MM.1S (cell line): ENCODE measurements around the gene SLC24A3.

Experiments
- DNase-seq: peaks from one replicate; pipeline ENCODE4 v3.0.0-alpha.2; 2015
- H2AFZ ChIP-seq: fragments of 300-600 bp; sonication (generic); 2 replicates; pipeline ENCODE4 v1.6.0; 2016; ENCODE audit warnings: antibody characterized with exemption, low read length
- H3F3A ChIP-seq: fragments of 300-600 bp; sonication (generic); 2 replicates; pipeline ENCODE4 v1.6.1; 2016; ENCODE audit warnings: mild to moderate bottlenecking, antibody characterized with exemption, low read length, moderate library complexity, mixed read lengths; ENCODE audit not compliant: insufficient read depth
- H3K27ac ChIP-seq: fragments of 300-600 bp; sonication (generic); 2 replicates; pipeline ENCODE4 v1.5.1; 2016; ENCODE audit warnings: mild to moderate bottlenecking, low read length
- H3K27me3 ChIP-seq: fragments of 300-600 bp; sonication (generic); replicated peaks from 2 replicates; pipeline ENCODE4 v1.6.0; 2016; ENCODE audit warnings: low read length; ENCODE audit not compliant: insufficient read depth
- H3K36me3 ChIP-seq: fragments of 300-600 bp; sonication (generic); replicated peaks from 2 replicates; pipeline ENCODE4 v1.6.1; 2016; ENCODE audit warnings: mild to moderate bottlenecking, low read length, mixed read lengths; ENCODE audit not compliant: insufficient read depth
- H3K4me1 ChIP-seq: fragments of 300-600 bp; sonication (generic); 2 replicates; pipeline ENCODE4 v1.6.1; 2016; ENCODE audit warnings: low read length, mixed read lengths
- H3K4me2 ChIP-seq: fragments of 300-600 bp; sonication (generic); 2 replicates; pipeline ENCODE4 v1.6.0; 2016; ENCODE audit warnings: low read depth, low read length
- H3K4me3 ChIP-seq: fragments of 300-600 bp; sonication (generic); 2 replicates; pipeline ENCODE4 v1.5.1; 2016; ENCODE audit warnings: low read length, mixed read lengths
- H3K79me2 ChIP-seq: fragments of 300-600 bp; sonication (generic); 2 replicates; pipeline ENCODE4 v1.6.1; 2016; ENCODE audit warnings: mixed run types, low read length, mixed read lengths
- H3K9ac ChIP-seq: fragments of 300-600 bp; sonication (generic); 2 replicates; pipeline ENCODE4 v1.6.1; 2016; ENCODE audit warnings: low read length, mixed read lengths
- H3K9me2 ChIP-seq: fragments of 300-600 bp; sonication (generic); replicated peaks from 2 replicates; pipeline ENCODE4 v1.6.1; 2016; ENCODE audit warnings: mild to moderate bottlenecking, low read length, mixed read lengths; ENCODE audit not compliant: insufficient read depth
- H3K9me3 ChIP-seq: fragments of 300-600 bp; sonication (generic); replicated peaks from 2 replicates; pipeline ENCODE4 v1.6.1; 2016; ENCODE audit warnings: mild to moderate bottlenecking, low read length, mixed read lengths; ENCODE audit not compliant: insufficient read depth
- H4K20me1 ChIP-seq: fragments of 300-600 bp; sonication (generic); 2 replicates; pipeline ENCODE4 v1.6.1; 2016; ENCODE audit warnings: mild to moderate bottlenecking, low read length, moderate library complexity, mixed read lengths; ENCODE audit not compliant: insufficient read depth
- EZH2 ChIP-seq: fragments of 300-600 bp; sonication (generic); optimal IDR thresholded peaks from 2 replicates; pipeline ENCODE3; 2017; ENCODE audit warnings: low read depth, mild to moderate bottlenecking, antibody characterized with exemption, low read length, mixed read lengths
- EZH2phosphoT487 ChIP-seq: fragments of 300-600 bp; sonication (generic); IDR thresholded peaks from 2 replicates; pipeline ENCODE4 v1.6.1; 2018; ENCODE audit warnings: antibody characterized with exemption, low read length
- TF ChIP-seq, protein P1 (sequence below): fragments of 300-600 bp; sonication (generic); IDR thresholded peaks from 2 replicates; pipeline ENCODE4 v1.5.1; 2016; ENCODE audit warnings: antibody characterized with exemption, low read length, mixed read lengths

The SLC24A3 gene

DNA sequence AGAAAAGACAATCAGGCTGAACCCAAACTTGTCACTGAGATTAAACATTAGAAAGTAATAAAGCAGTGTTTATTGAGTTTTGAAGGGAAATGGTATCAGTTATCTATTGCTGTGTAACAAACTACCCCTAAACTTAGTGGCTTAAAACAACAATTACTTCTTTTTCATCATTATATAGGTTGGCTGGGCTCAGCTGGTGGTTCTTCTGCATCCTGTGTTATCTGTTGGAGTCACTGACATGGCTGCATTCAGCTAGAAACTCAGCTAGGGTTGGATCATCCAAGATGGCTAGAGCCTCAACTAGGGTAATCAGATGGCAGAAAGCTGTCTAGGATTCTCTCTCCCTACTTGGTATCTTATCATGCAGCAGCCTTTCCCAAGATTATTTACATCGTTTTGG is 533.1 kb downstream of the SLC24A3 start:
- no peak overlapping the region for H3K27ac ChIP-seq
- H3K4me1 ChIP-seq = no peaks in the 10 kb centered on the region
- no peak for TF ChIP-seq EZH2
- TF ChIP-seq EZH2phosphoT487 = no peak
- TF ChIP-seq, protein P1, sequence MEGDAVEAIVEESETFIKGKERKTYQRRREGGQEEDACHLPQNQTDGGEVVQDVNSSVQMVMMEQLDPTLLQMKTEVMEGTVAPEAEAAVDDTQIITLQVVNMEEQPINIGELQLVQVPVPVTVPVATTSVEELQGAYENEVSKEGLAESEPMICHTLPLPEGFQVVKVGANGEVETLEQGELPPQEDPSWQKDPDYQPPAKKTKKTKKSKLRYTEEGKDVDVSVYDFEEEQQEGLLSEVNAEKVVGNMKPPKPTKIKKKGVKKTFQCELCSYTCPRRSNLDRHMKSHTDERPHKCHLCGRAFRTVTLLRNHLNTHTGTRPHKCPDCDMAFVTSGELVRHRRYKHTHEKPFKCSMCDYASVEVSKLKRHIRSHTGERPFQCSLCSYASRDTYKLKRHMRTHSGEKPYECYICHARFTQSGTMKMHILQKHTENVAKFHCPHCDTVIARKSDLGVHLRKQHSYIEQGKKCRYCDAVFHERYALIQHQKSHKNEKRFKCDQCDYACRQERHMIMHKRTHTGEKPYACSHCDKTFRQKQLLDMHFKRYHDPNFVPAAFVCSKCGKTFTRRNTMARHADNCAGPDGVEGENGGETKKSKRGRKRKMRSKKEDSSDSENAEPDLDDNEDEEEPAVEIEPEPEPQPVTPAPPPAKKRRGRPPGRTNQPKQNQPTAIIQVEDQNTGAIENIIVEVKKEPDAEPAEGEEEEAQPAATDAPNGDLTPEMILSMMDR = no peak
- H3F3A ChIP-seq = no peaks in the 10 kb centered on the region
- no peaks in the 10 kb centered on the region for H3K9me2 ChIP-seq
- no peak overlapping the region for H3K4me2 ChIP-seq
- H3K9me3 ChIP-seq = no peaks in the 10 kb centered on the region
- H3K79me2 ChIP-seq = no peaks in the 10 kb centered on the region
- no peak overlapping the region for H3K9ac ChIP-seq
- no peaks in the 10 kb centered on the region for H3K27me3 ChIP-seq
- H4K20me1 ChIP-seq = no peaks in the 10 kb centered on the region
- H3K4me3 ChIP-seq = no peak overlapping the region
- DNase-seq = no peak
- H2AFZ ChIP-seq = no peak overlapping the region
- no peaks in the 10 kb centered on the region for H3K36me3 ChIP-seq

DNA sequence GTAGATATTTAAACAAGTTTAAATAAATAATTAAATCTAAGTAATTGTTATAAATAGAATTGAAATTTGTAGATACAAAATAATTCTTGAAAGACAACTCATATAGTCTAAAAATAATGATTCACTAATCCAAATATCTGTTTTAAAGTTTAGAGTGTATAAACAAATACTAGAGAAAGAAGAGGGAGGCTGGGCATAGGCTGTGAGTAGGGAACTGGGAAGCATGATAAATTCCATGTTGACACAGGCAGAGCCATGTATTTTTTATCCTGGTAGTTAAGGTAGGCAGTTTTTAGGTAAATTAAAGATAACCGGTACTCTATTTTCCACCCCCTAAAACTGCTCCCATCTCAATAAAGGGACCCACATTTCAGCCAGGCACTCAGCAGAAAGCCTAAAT is 534.0 kb downstream of the SLC24A3 start:
- DNase-seq = no peak
- Histone ChIP-seq H3K9ac (no peak overlapping the region), H3K4me1 (no peaks in the 10 kb centered on the region), H3K36me3 (no peaks in the 10 kb centered on the region), H3F3A (no peaks in the 10 kb centered on the region), H3K4me2 (no peak overlapping the region), H3K4me3 (no peak overlapping the region), H4K20me1 (no peaks in the 10 kb centered on the region), H3K79me2 (no peaks in the 10 kb centered on the region), H3K9me2 (no peaks in the 10 kb centered on the region), H3K9me3 (no peaks in the 10 kb centered on the region), H3K27ac (no peak overlapping the region), H2AFZ (no peak overlapping the region), H3K27me3 (no peaks in the 10 kb centered on the region)
- no peak for TF ChIP-seq EZH2

DNA sequence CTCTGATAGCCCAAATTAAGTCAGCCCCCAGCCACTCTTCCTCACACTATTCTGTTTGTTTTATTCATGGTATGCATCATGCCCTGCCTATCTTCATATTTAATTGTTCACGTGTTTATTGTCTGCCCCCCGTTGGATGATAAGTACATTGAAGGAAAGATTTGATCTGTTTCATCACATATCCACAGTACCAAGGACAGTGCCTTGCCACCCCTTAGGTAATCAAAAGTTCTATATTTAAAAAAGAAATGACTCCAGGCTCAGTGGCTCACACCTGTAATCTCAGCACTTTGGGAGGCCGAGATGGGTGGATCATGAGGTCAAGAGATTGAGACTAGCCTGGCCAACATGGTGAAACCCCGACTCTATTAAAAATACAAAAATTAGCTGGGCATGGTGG is 535.5 kb downstream of the SLC24A3 start:
- Histone ChIP-seq H3K27ac (no peak overlapping the region), H3F3A (no peaks in the 10 kb centered on the region), H3K4me2 (no peak overlapping the region), H3K9me3 (no peaks in the 10 kb centered on the region), H3K9me2 (no peaks in the 10 kb centered on the region), H2AFZ (no peak overlapping the region), H4K20me1 (no peaks in the 10 kb centered on the region), H3K27me3 (no peaks in the 10 kb centered on the region), H3K4me1 (no peaks in the 10 kb centered on the region), H3K9ac (no peak overlapping the region), H3K79me2 (no peaks in the 10 kb centered on the region), H3K36me3 (no peaks in the 10 kb centered on the region), H3K4me3 (no peak overlapping the region)
- TF ChIP-seq, protein P1 = no peak
- TF ChIP-seq EZH2 = no peak
- no peak for TF ChIP-seq EZH2phosphoT487
- no peak for DNase-seq

DNA sequence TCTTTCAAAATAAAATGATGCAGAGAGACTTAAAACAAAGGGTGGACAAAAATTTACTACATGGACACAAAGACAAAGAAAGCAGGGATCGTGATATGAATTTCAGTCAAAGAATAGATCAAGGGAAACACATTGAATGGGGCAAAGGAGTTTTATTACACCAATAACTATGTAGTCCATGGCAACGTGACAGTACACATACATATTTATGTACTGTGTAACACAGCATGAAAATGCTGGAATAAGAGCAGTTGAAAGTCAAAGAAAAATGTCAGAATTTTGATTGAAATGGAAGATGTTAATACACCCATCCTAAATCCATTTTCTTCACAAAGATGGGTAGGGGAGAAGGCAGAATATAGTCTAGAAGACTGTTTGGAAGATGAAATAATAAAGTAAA is 536.2 kb downstream of the SLC24A3 start:
- H3F3A ChIP-seq = no peaks in the 10 kb centered on the region
- H3K27me3 ChIP-seq = no peaks in the 10 kb centered on the region
- no peak overlapping the region for H2AFZ ChIP-seq
- H3K4me3 ChIP-seq = no peak overlapping the region
- H3K27ac ChIP-seq = no peak overlapping the region
- no peaks in the 10 kb centered on the region for H4K20me1 ChIP-seq
- no peaks in the 10 kb centered on the region for H3K79me2 ChIP-seq
- TF ChIP-seq, protein P1 = no peak
- no peaks in the 10 kb centered on the region for H3K9me2 ChIP-seq
- H3K36me3 ChIP-seq = no peaks in the 10 kb centered on the region
- no peak overlapping the region for H3K4me2 ChIP-seq
- no peak for DNase-seq
- H3K9me3 ChIP-seq = no peaks in the 10 kb centered on the region
- H3K4me1 ChIP-seq = no peaks in the 10 kb centered on the region
- no peak overlapping the region for H3K9ac ChIP-seq
